HG03025 (cell line): ENCODE results near the gene RBM38.

Source experiments
- ATAC-seq: cut with Tn5 transposase; IDR thresholded peaks from one replicate; pipeline ENCODE4 v1.9.1; 2021; ENCODE audit warnings: mild to moderate bottlenecking, moderate library complexity; ENCODE audit not compliant: unreplicated experiment, low FRiP score

The RBM38 gene

GRCh38 chr20:57374343-57374930 lies 16.8 kb upstream of the RBM38 start:
- no peak for ATAC-seq

- ATAC-seq = no peak
Measured at GRCh38 chr20:57374931-57375651, 16.1 kb upstream of the RBM38 start.

GRCh38 chr20:57375652-57376230 lies 15.5 kb upstream of the RBM38 start:
- ATAC-seq = no peak

GRCh38 chr20:57377350-57377749 lies 13.8 kb upstream of the RBM38 start:
- ATAC-seq = no peak

GRCh38 chr20:57378107-57378506 lies 13.1 kb upstream of the RBM38 start:
- ATAC-seq = no peak

GRCh38 chr20:57378646-57379262 lies 12.4 kb upstream of the RBM38 start:
- ATAC-seq = no peak

GRCh38 chr20:57379263-57379647 lies 11.9 kb upstream of the RBM38 start:
- ATAC-seq = no peak

- no peak for ATAC-seq
Measured at GRCh38 chr20:57380081-57380750, 11.0 kb upstream of the RBM38 start.

- no peak for ATAC-seq
Measured at GRCh38 chr20:57381596-57382503, 9.3 kb upstream of the RBM38 start.

- no peak for ATAC-seq
Measured at GRCh38 chr20:57382516-57382915, 8.7 kb upstream of the RBM38 start.

- ATAC-seq = no peak
Measured at GRCh38 chr20:57383447-57384347, 7.5 kb upstream of the RBM38 start.

- no peak for ATAC-seq
Measured at GRCh38 chr20:57384486-57384885, 6.7 kb upstream of the RBM38 start.

GRCh38 chr20:57384953-57385761 lies 6.0 kb upstream of the RBM38 start:
- ATAC-seq = no peak

- ATAC-seq = no peak
Measured at GRCh38 chr20:57385940-57386339, 5.3 kb upstream of the RBM38 start.

- ATAC-seq = no peak
Measured at GRCh38 chr20:57386762-57387161, 4.4 kb upstream of the RBM38 start.

- ATAC-seq = no peak
Measured at GRCh38 chr20:57387463-57387862, 3.7 kb upstream of the RBM38 start.

- no peak for ATAC-seq
Measured at GRCh38 chr20:57387945-57388371, 3.2 kb upstream of the RBM38 start.
